Activated naive CD4-positive, alpha-beta T cell treated with anti-CD3 and anti-CD28 coated beads, Interleukin-2, amount 50 U/mL, for 16 hours (primary cell): ENCODE results near the gene BMP6.

ENCODE experiments used
- DNase-seq: peaks from one replicate; pipeline ENCODE4 v3.0.0-alpha.2; 2020

The BMP6 gene

DNA sequence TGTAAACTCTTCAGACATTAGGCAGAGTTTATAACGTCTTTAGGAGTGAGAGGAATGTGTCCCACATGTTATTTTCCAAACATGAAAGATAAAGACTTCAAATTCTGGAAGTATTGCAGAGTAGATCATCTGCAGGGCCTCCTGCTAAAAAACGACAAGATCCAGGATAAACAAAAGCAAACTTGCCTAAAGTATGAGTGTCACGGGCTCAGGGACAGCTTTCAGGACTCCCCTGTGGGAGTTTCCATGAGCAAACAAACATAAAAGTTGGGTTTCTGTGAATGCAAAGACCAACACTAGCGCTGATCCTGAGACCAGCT lies 107.8 kb downstream of the BMP6 start:
- DNase-seq: no peak

GRCh38 chr6:7836371-7837026 lies 110.6 kb downstream of the BMP6 start:
- no peak for DNase-seq

- no peak for DNase-seq
Observed at GRCh38 chr6:7841781-7842468, 116.0 kb downstream of the BMP6 start.

- DNase-seq: no peak
Observed at GRCh38 chr6:7846966-7847818, 121.3 kb downstream of the BMP6 start.

DNA sequence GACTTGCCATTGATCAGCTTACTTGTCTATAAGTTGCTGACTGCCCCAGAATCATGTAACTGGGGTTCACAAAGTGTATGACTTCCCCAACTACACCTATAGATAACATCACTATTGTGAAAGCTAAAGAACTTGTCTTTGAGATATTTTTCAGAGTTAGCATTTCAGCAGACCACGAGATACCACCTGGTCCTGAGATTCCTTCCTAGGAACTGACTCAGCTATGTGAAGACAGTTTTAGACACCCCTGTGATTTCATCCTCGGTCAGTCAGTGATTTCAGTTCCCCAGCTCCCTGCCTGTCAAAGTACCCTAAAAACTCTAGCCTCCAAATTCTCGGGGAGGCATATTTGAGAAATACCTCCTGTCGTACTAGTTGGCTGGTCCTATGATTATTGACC lies 122.3 kb downstream of the BMP6 start:
- DNase-seq: no peak

DNA sequence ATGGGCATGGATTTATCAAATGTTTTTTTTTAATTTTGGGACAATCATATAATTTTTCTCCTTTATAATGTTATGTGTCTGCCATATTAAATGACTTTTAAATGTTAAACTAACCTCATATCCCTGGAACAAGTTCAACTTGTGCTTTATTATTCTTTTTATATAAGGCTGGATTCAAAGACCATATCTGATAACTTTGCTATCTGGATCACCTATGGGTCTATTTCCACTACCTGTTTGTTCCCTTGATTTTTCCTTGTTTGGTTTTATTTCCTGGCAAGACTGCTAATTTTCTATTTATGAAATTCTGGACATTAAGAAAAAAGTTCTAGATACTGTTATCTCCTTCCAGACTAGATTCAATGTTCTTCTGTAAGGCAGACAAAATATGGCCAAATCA lies 125.9 kb downstream of the BMP6 start:
- DNase-seq: no peak

- DNase-seq: no peak
Observed at GRCh38 chr6:7859591-7859990, 133.7 kb downstream of the BMP6 start.

DNA sequence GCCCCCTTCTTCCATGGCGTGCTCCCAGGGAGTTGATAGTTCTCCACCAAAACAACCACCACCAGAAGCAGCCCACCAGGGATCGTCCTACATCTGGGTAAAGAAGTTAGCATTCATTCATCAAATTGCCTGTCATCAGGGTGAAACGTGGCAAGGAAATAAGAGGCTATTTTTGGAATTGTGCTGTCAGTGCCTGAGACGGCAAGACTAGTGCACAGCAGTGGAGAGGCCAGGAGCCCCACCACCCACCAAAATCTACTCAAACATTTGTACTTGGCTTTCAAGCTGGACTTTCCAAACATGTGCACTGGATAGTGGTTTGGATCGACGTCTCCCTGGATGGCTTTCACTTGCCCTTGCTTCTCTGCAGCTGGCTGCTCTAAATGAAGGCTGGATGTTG lies 139.9 kb downstream of the BMP6 start:
- no peak for DNase-seq

- DNase-seq: no peak
Observed at GRCh38 chr6:7866526-7866925, 140.6 kb downstream of the BMP6 start.

DNA sequence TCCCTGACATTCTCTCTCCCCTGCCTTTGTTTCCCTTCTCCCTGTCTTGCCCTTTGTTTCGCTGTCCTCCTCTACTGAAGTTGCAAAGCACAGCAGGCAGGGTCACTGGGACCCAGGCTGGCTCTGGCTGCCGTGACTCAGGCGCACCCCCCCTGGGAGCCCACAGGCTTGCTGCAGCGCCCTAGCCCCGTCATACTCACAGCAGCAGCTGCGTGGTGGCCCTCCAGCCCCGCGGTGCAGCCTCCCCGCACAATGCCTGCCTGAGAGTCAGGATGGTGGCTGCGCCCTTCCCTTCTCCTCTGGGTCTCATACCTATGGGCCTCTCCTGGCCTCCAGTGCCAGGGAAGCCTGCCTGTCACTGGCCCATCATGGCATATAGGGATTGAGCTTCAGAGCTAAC lies 143.0 kb downstream of the BMP6 start:
- DNase-seq: no peak

- no peak for DNase-seq
Observed at GRCh38 chr6:7878401-7878964, 152.6 kb downstream of the BMP6 start.

- no peak for DNase-seq
Observed at GRCh38 chr6:7879043-7879442, 153.1 kb downstream of the BMP6 start.

- no peak for DNase-seq
Observed at GRCh38 chr6:7879579-7879978, 153.7 kb downstream of the BMP6 start.

- no peak for DNase-seq
Observed at GRCh38 chr6:7879980-7880717, 154.2 kb downstream of the BMP6 start.

- DNase-seq: no peak
Observed at GRCh38 chr6:7880718-7881107, 154.8 kb downstream of the BMP6 start.

DNA sequence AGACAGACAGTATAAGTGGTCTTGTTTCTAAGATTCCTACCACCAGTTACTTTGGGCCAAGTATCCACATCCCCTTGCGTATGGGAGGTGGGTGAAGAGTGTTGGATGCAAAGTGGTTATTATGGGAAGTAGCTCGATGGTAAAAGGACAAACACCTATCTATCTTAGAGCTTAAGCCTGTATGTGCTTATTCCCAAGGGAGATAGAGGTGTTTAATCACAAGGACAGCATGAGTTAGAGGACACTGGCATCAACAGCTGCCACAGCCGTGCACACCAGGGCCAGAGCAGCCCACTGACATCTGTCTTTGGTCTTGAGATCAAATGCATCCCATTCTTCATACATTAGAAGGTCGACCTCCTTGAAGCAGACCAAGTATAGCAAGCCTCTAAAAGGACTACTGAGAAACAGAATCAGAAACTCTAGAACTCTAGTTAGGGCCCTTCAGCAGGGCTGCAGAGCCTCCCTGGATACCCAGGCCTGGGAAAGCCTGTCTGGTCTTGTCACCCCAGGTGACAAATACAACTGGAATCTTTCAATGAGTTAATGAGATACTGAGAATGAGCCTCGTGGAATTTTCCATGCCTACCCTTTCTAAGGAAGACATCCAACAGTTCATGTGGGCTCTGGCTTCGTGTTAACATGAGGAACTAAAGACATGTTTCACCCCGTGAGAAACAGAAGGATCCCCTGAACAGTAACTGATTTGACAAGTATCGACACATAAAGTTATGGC lies 156.0 kb downstream of the BMP6 start:
- DNase-seq: no peak

- DNase-seq: no peak
Observed at GRCh38 chr6:7882505-7883257, 156.8 kb downstream of the BMP6 start.

GRCh38 chr6:7883381-7883780 lies 157.5 kb downstream of the BMP6 start:
- DNase-seq: no peak

DNA sequence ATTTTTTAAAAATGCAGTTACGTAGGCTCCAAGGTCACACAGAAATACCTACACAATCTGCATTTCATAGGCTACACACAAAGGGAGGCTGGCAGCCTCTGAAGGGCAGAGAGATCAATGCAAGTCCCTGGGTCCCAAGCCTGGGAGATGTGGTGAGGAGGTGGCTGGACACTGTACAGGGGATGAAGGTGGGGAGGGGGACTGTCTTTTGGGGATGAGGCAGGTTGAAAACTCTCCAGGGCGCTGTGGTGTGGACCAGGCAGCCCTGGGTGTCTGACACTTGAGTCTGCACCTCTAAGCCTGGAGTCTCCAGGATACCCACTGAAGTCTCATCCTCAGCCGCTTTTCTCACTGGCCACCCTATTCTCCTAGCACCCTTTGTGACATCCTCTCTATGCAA lies 160.2 kb downstream of the BMP6 start:
- no peak for DNase-seq

GRCh38 chr6:7887278-7887991 lies 161.5 kb downstream of the BMP6 start:
- DNase-seq: no peak
